HFFc6 (cell line): ENCODE data around the gene CTBS. TPM values are rescaled to one million over a fixed set of nuclear protein-coding genes. Genes with fewer than 3 reads are reported as not detected.

Experiments
- DNase-seq: peaks from one replicate; pipeline ENCODE4 v3.0.0-alpha.2; 2018
- H3K27ac Mint-ChIP-seq: 2 replicates; pipeline ENCODE4 v1.8.0; 2020; ENCODE audit warnings: mild to moderate bottlenecking, mixed read lengths
- H3K27me3 Mint-ChIP-seq: 2 replicates; pipeline ENCODE4 v1.8.0; 2021; ENCODE audit warnings: mild to moderate bottlenecking, moderate library complexity, mixed read lengths; ENCODE audit not compliant: insufficient read depth
- H3K36me3 Mint-ChIP-seq: 2 replicates; pipeline ENCODE4 v1.8.0; 2021; ENCODE audit warnings: low read depth, mixed read lengths
- H3K4me1 Mint-ChIP-seq: 2 replicates; pipeline ENCODE4 v1.8.0; 2020; ENCODE audit warnings: low read depth, mixed read lengths
- H3K4me3 Mint-ChIP-seq: 2 replicates; pipeline ENCODE4 v1.8.0; 2020; ENCODE audit warnings: mild to moderate bottlenecking, moderate library complexity, mixed read lengths
- H3K9me3 Mint-ChIP-seq: 2 replicates; pipeline ENCODE4 v1.8.0; 2020; ENCODE audit warnings: mild to moderate bottlenecking, mixed read lengths
- CTCF ChIP-seq: fragments of 200-600 bp; sonication (generic); IDR thresholded peaks from 2 replicates; pipeline ENCODE4 v1.5.0; 2021; ENCODE audit warnings: antibody characterized with exemption, mild to moderate bottlenecking
- total RNA-seq, 6 experiments: library from RNA; stranded (reverse); fragmentation: NEBNext Ultra II Directional; extraction: Animal tissue kit (Norgen Biotek cat#: 25700); gene quantifications; 2 replicates in 1 of 6; 3 replicates in 5 of 6; pipeline ENCODE4 v1.2.3, GENCODE V29; 2021

The CTBS gene
- total RNA-seq, 6 experiments from 2014 or later = 15.4 to 21.2 (median 17.8) TPM

DNA sequence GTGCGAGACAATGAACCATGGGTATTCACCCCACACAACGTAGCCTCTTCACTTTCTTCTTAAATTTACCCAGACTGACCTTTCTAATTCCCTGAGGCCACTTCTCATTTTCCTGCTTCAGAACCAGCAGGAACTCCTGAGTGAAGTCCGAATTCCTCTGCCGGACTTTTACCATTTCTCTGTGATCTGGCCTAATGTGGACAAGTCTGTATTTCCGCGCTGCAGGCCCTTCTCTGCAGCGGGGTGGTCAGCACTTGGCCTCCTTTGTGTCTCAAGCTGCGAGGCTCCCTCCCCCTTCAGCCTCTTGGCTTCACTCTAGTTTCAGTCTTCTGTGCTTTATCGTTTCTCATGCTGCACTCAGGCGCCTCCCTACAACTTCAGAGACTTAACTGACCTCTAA is 9.4 kb upstream of the CTBS start:
- Mint-ChIP-seq H3K36me3 (no peaks in the 10 kb centered on the region; the same call in 1 of the 2 replicates), H3K27me3 (no peaks in the 10 kb centered on the region), H3K4me3 (no peak overlapping the region), H3K4me1 (peaks cover 9% of the 10 kb centered on the region), H3K9me3 (no peaks in the 10 kb centered on the region), H3K27ac (no peak overlapping the region)
- no peak for DNase-seq
- TF ChIP-seq CTCF = no peak

- Mint-ChIP-seq H3K27me3 (no peaks in the 10 kb centered on the region), H3K4me3 (no peak overlapping the region), H3K9me3 (no peaks in the 10 kb centered on the region), H3K4me1 (peaks cover 9% of the 10 kb centered on the region), H3K27ac (no peak overlapping the region), H3K36me3 (no peaks in the 10 kb centered on the region; the same call in 1 of the 2 replicates)
- TF ChIP-seq CTCF = no peak
- DNase-seq = no peak
Measured at GRCh38 chr1:84582802-84583587, 8.8 kb upstream of the CTBS start.

- TF ChIP-seq CTCF = no peak
- H3K9me3 Mint-ChIP-seq = no peaks in the 10 kb centered on the region
- no peaks in the 10 kb centered on the region; the same call in 1 of the 2 replicates for H3K36me3 Mint-ChIP-seq
- H3K27me3 Mint-ChIP-seq = no peaks in the 10 kb centered on the region
- H3K4me3 Mint-ChIP-seq = no peak overlapping the region
- no peak overlapping the region for H3K27ac Mint-ChIP-seq
- peaks cover 9% of the 10 kb centered on the region for H3K4me1 Mint-ChIP-seq
- DNase-seq = no peak
Measured at GRCh38 chr1:84581648-84582047, 7.4 kb upstream of the CTBS start.

GRCh38 chr1:84574936-84575335 is 696 bp upstream of the CTBS start:
- H3K9me3 Mint-ChIP-seq = peaks cover 5% of the 10 kb centered on the region; the same call in 1 of the 2 replicates
- H3K27ac Mint-ChIP-seq = peak overlapping the region; percentile 74
- no peak for DNase-seq
- peaks cover 31% of the 10 kb centered on the region for H3K36me3 Mint-ChIP-seq
- H3K4me3 Mint-ChIP-seq = peak overlapping the region; percentile 96
- TF ChIP-seq CTCF = no peak
- no peaks in the 10 kb centered on the region; the same call in 1 of the 2 replicates for H3K27me3 Mint-ChIP-seq
- peaks cover 45% of the 10 kb centered on the region for H3K4me1 Mint-ChIP-seq

- Mint-ChIP-seq H3K4me3 (peak overlapping the region; percentile 96), H3K27me3 (no peaks in the 10 kb centered on the region; the same call in 1 of the 2 replicates), H3K4me1 (peaks cover 45% of the 10 kb centered on the region), H3K36me3 (peaks cover 35% of the 10 kb centered on the region), H3K9me3 (peaks cover 5% of the 10 kb centered on the region; the same call in 1 of the 2 replicates), H3K27ac (peak overlapping the region; percentile 100)
- TF ChIP-seq CTCF = no peak
- no peak for DNase-seq
Measured at GRCh38 chr1:84573481-84573966, 716 bp downstream of the CTBS start.
